AG10803 (cell line): ENCODE results near the gene LIX1L.

ENCODE experiments used
- DNase-seq: peaks from one replicate; pipeline ENCODE4 v3.0.0; 2010; ENCODE audit warnings: low read depth
- H3K4me3 ChIP-seq: 2 replicates; pipeline ENCODE4 v1.5.1; 2011; ENCODE audit warnings: mild to moderate bottlenecking, low read length, control low read depth
- TF ChIP-seq, protein P1 (sequence below): conservative IDR thresholded peaks from 2 replicates; pipeline ENCODE4 v1.5.1; 2011; ENCODE audit warnings: mild to moderate bottlenecking, low read length, control low read depth, inconsistent platforms

LIX1L gene

DNA sequence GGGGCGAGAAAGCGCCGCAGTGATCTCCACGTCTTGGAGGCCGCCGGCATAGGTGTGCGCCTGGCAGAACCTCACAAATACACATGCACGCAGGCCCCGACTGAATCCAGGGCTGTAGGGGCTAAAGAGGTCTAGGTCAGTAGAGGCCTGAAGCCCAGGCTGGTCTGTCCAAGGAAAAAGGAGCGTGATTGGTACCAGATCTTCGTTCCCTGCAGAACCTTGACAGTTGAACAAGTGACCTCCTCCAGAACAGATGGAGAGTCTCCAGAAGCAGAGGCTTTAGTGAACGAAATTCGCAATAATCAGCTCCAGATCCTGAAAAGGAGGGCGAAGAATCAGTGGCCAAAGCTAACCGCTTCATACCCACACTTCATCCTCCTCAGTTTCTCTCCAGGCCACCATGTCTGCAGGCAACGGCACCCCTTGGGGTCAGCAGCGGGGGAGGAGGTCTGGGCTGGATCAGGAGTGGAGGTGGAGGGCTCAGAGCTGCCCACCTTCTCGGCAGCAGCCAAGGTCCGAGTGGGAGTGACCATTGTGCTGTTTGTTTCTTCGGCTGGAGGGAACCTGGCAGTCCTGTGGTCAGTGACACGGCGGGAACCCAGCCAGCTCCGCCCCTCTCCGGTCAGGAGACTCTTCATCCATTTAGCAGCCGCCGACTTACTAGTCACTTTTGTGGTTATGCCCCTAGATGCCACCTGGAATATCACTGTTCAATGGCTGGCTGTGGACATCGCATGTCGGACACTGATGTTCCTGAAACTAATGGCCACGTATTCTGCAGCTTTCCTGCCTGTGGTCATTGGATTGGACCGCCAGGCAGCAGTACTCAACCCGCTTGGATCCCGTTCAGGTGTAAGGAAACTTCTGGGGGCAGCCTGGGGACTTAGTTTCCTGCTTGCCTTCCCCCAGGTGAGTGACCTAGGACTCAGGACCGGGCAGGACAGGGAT is 38.6 kb downstream of the LIX1L start:
- peak; percentile 29 for DNase-seq
- peak overlapping the region; percentile 79 for H3K4me3 ChIP-seq
- TF ChIP-seq, protein P1, sequence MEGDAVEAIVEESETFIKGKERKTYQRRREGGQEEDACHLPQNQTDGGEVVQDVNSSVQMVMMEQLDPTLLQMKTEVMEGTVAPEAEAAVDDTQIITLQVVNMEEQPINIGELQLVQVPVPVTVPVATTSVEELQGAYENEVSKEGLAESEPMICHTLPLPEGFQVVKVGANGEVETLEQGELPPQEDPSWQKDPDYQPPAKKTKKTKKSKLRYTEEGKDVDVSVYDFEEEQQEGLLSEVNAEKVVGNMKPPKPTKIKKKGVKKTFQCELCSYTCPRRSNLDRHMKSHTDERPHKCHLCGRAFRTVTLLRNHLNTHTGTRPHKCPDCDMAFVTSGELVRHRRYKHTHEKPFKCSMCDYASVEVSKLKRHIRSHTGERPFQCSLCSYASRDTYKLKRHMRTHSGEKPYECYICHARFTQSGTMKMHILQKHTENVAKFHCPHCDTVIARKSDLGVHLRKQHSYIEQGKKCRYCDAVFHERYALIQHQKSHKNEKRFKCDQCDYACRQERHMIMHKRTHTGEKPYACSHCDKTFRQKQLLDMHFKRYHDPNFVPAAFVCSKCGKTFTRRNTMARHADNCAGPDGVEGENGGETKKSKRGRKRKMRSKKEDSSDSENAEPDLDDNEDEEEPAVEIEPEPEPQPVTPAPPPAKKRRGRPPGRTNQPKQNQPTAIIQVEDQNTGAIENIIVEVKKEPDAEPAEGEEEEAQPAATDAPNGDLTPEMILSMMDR = no peak; the same call in 1 of the 2 replicates

DNA sequence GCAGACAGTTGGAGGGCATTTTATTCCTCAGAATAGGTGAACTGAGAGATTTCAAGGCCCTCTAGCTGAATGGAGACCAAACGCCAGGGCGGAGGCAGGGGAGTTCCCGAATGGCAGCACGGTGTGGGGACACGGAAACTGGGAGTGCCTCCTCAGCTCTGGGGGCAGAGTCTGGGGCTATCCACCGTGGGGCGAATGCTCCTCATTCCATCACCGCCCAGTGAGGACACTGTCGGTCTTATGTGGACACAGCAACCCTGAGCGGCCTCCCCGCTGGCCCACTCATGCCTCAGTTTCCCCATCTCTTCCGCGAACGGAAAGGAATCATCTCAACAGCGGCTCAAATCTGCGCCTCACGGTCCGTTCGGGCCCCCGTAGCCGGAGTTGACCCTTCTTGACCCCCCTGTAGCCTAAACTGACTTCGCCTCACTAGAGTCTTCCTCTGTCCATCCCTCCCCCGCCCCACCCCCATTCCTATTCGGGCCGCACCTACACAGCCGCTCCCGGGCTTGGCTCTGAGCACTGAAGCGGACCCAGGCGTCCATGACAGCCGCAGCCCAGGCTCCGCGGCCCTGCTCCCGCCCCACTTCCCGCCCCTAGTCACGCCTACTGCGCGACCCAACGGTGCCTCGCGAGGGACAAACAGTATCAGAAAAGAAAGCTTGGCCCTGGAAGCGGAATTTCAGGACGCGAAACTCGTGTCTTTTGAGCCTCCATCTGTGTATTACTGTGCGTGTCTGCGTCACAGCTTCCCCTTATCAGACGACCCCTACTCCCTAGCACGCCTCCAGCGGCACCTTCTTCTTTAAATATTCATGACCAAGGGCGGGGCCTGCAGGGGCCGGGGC is 39.4 kb downstream of the LIX1L start, which contains the start of gene PEX11B:
TSS of gene PEX11B (minus strand) at position 574 of the 848 bp plus-strand sequence. CDS start at position 545, 29 bp downstream.
- DNase-seq = peak; percentile 83
- TF ChIP-seq, protein P1 = no peak
- peak within 1 kb of the TSS; percentile 79 for H3K4me3 ChIP-seq

DNA sequence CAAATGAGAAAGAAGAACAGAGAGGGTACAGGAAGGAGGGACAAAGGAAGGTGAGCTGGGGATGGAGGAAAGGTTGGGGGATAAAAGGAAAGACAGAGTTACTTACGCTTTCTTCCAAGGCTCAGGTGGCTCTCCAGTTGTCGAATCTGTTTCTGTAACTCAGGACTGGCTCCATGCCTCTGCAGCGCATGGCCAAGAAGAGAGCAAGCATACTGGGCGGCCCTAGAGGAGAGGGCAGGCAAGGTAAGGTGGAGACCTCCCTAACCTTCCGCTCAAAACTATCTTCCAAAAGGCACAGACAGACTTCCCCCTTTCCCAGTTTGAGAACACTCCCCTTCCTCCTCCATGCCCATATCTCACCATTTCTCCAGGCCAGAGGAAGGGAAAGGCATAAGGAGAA is 40.2 kb downstream of the LIX1L start:
- TF ChIP-seq, protein P1 = no peak
- H3K4me3 ChIP-seq = peak overlapping the region; percentile 79
- DNase-seq = no peak

DNA sequence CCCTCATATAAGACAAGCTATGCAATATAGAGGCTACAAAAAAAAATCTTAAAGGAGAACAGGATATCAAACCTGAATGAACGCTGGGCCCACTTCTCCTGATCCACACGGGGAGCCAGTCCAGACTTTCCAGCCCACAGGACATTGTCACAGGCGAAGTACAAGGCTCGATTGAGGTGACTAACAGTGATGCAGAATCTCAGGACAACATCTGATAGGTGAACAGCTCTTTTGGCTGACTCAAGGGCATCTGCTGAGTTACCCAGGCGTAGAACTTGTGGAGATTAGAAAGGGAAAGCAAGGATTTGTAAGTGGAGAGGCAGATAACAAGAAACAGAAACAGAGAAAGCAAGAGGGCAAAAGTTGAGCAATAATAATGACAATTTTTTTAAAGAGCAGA is 41.1 kb downstream of the LIX1L start:
- TF ChIP-seq, protein P1 = no peak
- no peak overlapping the region for H3K4me3 ChIP-seq
- DNase-seq = no peak

DNA sequence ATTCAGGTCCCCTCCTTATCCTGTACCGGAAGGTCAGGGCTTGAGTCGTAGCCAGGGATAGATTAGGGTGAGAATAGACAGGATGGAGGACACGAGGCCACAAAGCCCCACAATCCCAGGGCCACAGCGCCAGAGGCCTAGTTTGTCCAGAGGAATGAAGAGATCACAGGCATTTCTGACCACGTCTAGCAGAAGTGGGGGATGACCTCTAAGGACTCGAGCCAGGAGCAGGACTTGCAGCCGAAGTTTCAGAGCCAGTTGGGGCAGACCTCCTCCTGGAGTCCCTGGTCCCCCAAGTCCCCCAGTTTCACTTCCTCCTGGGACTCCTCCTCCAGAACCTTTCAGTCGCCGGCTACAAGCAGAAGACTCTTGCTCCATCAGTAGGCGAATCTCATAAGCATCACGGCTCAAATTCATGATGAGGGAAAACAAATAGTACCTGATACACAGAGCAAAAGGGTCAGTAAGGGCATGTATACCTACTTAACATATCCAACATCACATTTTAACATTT is 45.6 kb downstream of the LIX1L start:
- TF ChIP-seq, protein P1 = no peak
- no peak for DNase-seq
- no peak overlapping the region for H3K4me3 ChIP-seq

DNA sequence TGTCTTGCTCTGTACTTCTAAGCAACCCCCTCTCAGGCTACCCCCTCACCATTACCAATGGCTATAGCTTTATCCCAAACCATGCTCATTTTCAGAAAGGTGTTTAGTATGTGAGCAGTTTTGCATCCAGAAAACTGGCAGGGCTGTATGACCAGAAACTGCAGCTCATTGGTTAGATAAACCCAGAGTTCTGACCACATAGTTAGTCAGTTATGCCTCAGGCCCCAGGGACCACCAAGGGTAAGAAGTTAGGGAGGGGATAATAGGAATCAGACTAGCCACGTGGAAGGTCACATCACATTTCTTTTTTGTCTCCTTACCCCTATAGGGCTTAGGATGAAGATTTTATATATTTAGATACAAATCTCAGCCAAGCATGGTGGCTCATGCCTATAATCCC is 49.2 kb downstream of the LIX1L start:
- no peak overlapping the region for H3K4me3 ChIP-seq
- TF ChIP-seq, protein P1 = no peak
- peak; percentile 14 for DNase-seq
